ENCODE results near the gene GPR119.
A peak's percentile ranks its signal among the peaks of the same experiment; 100 is the strongest.

The GPR119 gene

GRCh38 chrX:130402208-130402684 lies 16.8 kb upstream of the GPR119 start:
- Histone ChIP-seq H2AFZ (ENCODE audit: low read length) (peak overlapping the region; percentile 75), H3K4me3 (ENCODE audit: low read length, poor library complexity, severe bottlenecking) (peak overlapping the region; percentile 74), H3K4me2 (ENCODE audit: low read depth, low read length, poor library complexity, severe bottlenecking) (peak overlapping the region; percentile 77), H3K79me2 (ENCODE audit: insufficient read depth, low read length) (peaks cover 22% of the 10 kb centered on the region), H3K36me3 (ENCODE audit: insufficient read depth, low read length) (no peaks in the 10 kb centered on the region), H3F3A (ENCODE audit: low read depth) (no peaks in the 10 kb centered on the region), H4K20me1 (ENCODE audit: insufficient read depth, low read length, poor library complexity, severe bottlenecking) (no peaks in the 10 kb centered on the region), H3K27me3 (ENCODE audit: insufficient read depth, low read length, poor library complexity, severe bottlenecking) (peaks cover 32% of the 10 kb centered on the region), H3K9me3 (ENCODE audit: insufficient read depth, low read depth, low read length) (no peaks in the 10 kb centered on the region), H3K9me2 (replicated peaks; ENCODE audit: low read depth, low read length) (no peaks in the 10 kb centered on the region), H3K9ac (ENCODE audit: low read depth, low read length, poor library complexity, severe bottlenecking) (peak overlapping the region; percentile 70), H3K4me1 (ENCODE audit: insufficient read depth, low read length, poor library complexity, severe bottlenecking) (peaks cover 5% of the 10 kb centered on the region)
- no peak for TF ChIP-seq CTCF (conservative IDR thresholded peaks at IDR 0.05; ENCODE audit: low read length)
- no peak for TF ChIP-seq EZH2phosphoT487 (IDR thresholded peaks at IDR 0.05; ENCODE audit: borderline replicate concordance)

DNA sequence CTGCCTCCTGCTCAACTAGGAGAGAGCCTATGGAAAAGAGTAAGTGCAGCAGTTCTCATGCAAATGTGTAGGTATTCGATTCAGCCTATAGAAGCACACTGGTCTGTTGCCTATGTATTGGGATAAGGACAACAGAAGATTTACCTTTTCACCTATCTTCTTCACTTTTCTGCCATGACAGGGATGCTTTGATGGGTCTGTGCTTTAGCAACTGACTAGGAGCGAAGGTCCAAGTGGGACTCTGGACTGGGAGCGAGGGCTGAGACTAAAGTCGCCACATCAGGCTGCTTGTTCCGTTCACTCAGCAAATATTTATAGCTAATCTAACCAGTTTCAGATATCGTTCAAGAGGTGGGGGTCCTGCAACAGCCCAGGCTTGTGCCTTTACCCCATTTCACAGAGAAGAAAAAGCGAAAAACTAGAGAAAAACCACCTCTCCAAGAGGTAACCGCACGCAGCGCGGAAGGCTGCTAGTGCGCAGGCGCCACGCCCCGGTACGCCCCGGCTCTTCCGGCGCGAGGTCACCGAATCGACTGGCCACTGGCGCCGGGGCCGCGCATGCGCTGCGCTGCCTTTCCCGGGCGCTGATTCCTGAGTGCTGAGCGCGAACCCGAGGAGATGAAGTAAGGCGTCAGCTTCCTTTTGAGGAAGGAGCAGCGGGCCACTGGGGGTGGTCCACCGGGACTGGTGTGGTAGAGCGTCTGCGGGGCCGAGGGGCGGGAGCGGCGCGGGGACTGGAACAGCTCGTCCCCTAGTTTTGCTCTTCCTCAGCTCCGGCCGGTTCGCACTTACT lies 16.1 kb upstream of the GPR119 start, which contains the start of gene RBMX2:
TSS of gene RBMX2 (plus strand) at position 573 of the 793 bp plus-strand sequence. CDS start at position 619, 46 bp downstream.
- Histone ChIP-seq H3K27me3 (ENCODE audit: insufficient read depth, low read length, poor library complexity, severe bottlenecking) (peaks cover 39% of the 10 kb centered on the region), H3K79me2 (ENCODE audit: insufficient read depth, low read length) (peaks cover 22% of the 10 kb centered on the region), H3F3A (ENCODE audit: low read depth) (no peaks in the 10 kb centered on the region), H3K4me1 (ENCODE audit: insufficient read depth, low read length, poor library complexity, severe bottlenecking) (peaks cover 5% of the 10 kb centered on the region), H3K36me3 (ENCODE audit: insufficient read depth, low read length) (no peaks in the 10 kb centered on the region), H3K9me2 (replicated peaks; ENCODE audit: low read depth, low read length) (no peaks in the 10 kb centered on the region), H3K4me3 (ENCODE audit: low read length, poor library complexity, severe bottlenecking) (peak within 1 kb of the TSS; percentile 74), H4K20me1 (ENCODE audit: insufficient read depth, low read length, poor library complexity, severe bottlenecking) (no peaks in the 10 kb centered on the region), H2AFZ (ENCODE audit: low read length) (peak within 1 kb of the TSS; percentile 83), H3K4me2 (ENCODE audit: low read depth, low read length, poor library complexity, severe bottlenecking) (peak within 1 kb of the TSS; percentile 78), H3K9ac (ENCODE audit: low read depth, low read length, poor library complexity, severe bottlenecking) (peak within 1 kb of the TSS; percentile 70), H3K9me3 (ENCODE audit: insufficient read depth, low read depth, low read length) (no peaks in the 10 kb centered on the region)
- TF ChIP-seq CTCF (conservative IDR thresholded peaks at IDR 0.05; ENCODE audit: low read length) (no peak), EZH2phosphoT487 (IDR thresholded peaks at IDR 0.05; ENCODE audit: borderline replicate concordance) (no peak)

GRCh38 chrX:130395341-130395740 lies 9.9 kb upstream of the GPR119 start:
- no peaks in the 10 kb centered on the region for H3K4me1 ChIP-seq (ENCODE audit: insufficient read depth, low read length, poor library complexity, severe bottlenecking)
- H3K36me3 ChIP-seq (ENCODE audit: insufficient read depth, low read length): no peaks in the 10 kb centered on the region
- H3K9ac ChIP-seq (ENCODE audit: low read depth, low read length, poor library complexity, severe bottlenecking): no peak overlapping the region
- no peaks in the 10 kb centered on the region for H3K9me2 ChIP-seq (replicated peaks; ENCODE audit: low read depth, low read length)
- H3K79me2 ChIP-seq (ENCODE audit: insufficient read depth, low read length): no peaks in the 10 kb centered on the region
- no peak overlapping the region for H2AFZ ChIP-seq (ENCODE audit: low read length)
- no peak overlapping the region for H3K4me2 ChIP-seq (ENCODE audit: low read depth, low read length, poor library complexity, severe bottlenecking)
- H3K4me3 ChIP-seq (ENCODE audit: low read length, poor library complexity, severe bottlenecking): no peak overlapping the region
- H4K20me1 ChIP-seq (ENCODE audit: insufficient read depth, low read length, poor library complexity, severe bottlenecking): no peaks in the 10 kb centered on the region
- no peak for TF ChIP-seq CTCF (conservative IDR thresholded peaks at IDR 0.05; ENCODE audit: low read length)
- no peak for TF ChIP-seq EZH2phosphoT487 (IDR thresholded peaks at IDR 0.05; ENCODE audit: borderline replicate concordance)
- no peaks in the 10 kb centered on the region for H3K9me3 ChIP-seq (ENCODE audit: insufficient read depth, low read depth, low read length)
- H3F3A ChIP-seq (ENCODE audit: low read depth): no peaks in the 10 kb centered on the region
- peaks cover 57% of the 10 kb centered on the region for H3K27me3 ChIP-seq (ENCODE audit: insufficient read depth, low read length, poor library complexity, severe bottlenecking)

Measured in Loucy (cell line).